ENCODE data around the gene CNN1.

- TF ChIP-seq POLR2A (IDR thresholded peaks at IDR 0.05; ENCODE audit: extremely low read depth, insufficient read length): no peak
- no peak for TF ChIP-seq CTCF (IDR thresholded peaks at IDR 0.05; ENCODE audit: low read depth, low read length)
- no peak for TF ChIP-seq MAX (IDR thresholded peaks at IDR 0.05; ENCODE audit: low read depth, low read length)
- no peak for TF ChIP-seq MYC (IDR thresholded peaks at IDR 0.05; ENCODE audit: low read depth, low read length)
Measured at GRCh38 chr19:11540645-11541044, 2.0 kb downstream of the CNN1 start.

All from NB4 (cell line).